ENCODE data around the gene STK24.

DNA sequence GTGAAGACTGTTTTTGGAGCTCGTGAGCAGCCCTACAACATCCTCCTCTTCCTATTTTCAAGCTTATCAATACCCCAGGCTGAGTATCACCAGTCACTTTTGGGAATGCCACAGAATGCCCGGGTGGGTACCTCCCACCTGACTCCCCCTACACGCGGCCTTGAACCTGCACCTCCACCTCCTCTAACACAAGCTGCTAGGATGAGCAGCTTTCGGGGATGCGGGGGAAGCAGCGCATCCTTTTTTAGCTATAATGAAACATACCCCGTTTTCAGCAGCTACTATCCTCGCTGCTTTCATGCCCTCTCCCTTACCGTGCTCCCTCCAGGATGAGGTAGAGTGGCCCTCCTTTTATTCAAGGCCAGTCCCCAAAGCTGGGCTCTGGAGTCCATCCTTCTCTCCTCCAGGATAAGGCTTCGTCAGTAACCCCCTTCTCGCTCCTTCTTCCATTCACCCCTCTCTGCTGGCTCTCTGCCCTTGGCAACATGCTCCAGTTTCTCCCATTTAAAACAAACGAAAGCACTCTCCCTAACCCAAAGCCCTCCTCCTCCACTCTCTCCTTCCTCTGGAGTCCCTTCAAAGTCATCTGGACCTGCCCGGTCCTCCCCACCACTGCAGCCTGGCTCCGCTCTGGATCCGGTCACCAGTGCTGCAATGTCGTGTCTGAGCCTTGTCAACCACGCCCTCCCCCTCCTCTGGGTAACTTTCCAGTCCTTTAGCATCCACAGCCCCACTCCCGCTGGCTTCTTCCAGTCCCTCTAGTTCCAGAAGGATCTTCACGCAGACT lies 55.3 kb downstream of the STK24 start:
- TF ChIP-seq POLR2A (IDR thresholded peaks at IDR 0.05; ENCODE audit: low read depth, low read length) (no peak), POLR2AphosphoS5 (IDR thresholded peaks at IDR 0.05; ENCODE audit: low read depth, low read length) (no peak)

Data from GM12892 (cell line).